ENCODE measurements around the gene HM13.
A peak's percentile ranks its signal among the peaks of the same experiment; 100 is the strongest.
"Not testable (repeated sequence)": the region's sequence is repeated elsewhere in the genome, so short reads cannot be mapped to it uniquely, and the experiment has no call there.

Gene HM13, protein sequence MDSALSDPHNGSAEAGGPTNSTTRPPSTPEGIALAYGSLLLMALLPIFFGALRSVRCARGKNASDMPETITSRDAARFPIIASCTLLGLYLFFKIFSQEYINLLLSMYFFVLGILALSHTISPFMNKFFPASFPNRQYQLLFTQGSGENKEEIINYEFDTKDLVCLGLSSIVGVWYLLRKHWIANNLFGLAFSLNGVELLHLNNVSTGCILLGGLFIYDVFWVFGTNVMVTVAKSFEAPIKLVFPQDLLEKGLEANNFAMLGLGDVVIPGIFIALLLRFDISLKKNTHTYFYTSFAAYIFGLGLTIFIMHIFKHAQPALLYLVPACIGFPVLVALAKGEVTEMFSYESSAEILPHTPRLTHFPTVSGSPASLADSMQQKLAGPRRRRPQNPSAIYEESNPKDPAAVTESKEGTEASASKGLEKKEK

GRCh38 chr20:31514154-31515071, at the start of gene HM13:
TSS of gene HM13 (plus strand) at chr20:31514442. CDS start at chr20:31514552, 110 bp downstream.
- DNase-seq, result peak; percentile 92

DNA sequence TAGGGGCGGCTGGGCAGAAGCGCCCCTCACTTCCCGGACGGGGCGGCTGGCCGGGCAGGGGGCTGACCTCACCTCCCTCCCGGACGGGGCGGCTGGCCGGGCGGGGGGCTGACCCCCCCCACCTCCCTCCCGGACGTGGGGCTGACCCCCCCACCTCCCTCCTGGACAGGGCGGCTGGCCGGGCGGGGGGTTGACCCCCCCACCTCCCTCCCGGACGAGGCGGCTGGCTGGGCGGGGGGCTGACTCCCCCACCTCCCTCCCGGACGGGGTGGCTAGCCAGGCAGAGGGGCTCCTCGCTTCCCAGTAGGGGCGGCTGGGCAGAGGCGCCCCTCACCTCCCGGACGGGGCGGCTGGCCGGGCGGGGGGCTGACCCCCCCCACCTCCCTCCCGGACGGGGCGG, 43.3 kb upstream of the HM13 start:
- DNase-seq, result not testable (repeated sequence)

- no peak for DNase-seq
These were observed 41.6 kb upstream of the HM13 start for GRCh38 chr20:31472395-31473330.

DNA sequence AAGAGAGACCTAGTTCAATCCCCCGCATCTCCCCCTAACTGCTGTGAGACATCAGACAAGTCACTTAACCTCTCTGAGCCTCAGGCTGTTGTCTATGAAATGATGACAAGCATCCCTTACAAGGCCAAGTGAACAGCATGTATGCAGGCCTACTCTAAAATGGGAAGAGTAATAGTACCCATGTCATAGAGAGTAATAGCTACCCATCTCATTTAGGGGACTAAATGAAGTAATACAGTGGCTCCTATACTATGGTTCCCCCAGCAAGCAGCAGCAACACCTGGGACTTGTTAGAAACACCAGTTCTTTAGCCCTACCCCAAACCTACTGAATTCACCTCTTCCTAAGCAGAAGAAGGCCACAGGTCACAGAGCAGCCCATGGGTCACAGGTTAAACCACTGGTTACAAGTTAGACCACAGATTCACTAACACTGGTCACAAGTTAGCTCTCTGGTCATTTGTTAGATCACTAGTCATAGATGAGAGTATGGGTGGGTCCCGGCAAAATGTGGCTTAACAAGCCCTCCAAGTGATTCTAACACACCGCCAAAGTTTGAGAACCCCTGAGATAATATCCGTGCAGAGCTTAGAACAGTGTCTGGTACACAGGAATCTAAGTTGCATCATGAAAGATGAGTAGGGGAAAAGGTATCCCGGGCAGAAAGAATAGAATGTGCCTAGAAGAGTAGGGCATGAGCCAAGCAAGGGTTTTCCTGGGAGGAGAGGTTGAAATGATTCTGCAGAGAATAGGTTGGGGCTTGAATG, 40.7 kb upstream of the HM13 start:
- DNase-seq, result no peak

DNA sequence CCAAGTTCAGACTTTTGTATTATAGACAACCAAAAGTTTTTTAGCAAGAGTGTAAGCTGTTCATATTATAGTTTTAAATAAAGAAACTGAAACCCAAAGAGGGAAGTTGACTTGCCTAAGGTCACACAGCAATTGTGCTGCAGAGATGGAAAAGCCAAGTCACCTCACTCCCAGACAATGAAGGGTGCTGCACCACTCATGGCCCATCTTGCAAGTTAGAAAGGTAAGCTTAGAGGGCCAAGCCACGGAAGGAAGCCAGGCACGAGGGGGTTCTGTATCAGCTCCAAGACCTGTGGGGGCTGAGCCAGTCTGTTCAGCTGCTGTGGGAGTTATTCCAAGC, 40.2 kb upstream of the HM13 start:
- DNase-seq, result no peak

GRCh38 chr20:31474758-31475427, 39.3 kb upstream of the HM13 start, which contains the start of the genes DEFB124 and REM1:
TSS of gene DEFB124 (minus strand) at chr20:31475127. CDS start at chr20:31473013, 2,114 bp downstream.
TSS of gene REM1 (plus strand) at chr20:31475288. CDS start at chr20:31476446, 1,158 bp downstream.
- DNase-seq, result no peak

DNA sequence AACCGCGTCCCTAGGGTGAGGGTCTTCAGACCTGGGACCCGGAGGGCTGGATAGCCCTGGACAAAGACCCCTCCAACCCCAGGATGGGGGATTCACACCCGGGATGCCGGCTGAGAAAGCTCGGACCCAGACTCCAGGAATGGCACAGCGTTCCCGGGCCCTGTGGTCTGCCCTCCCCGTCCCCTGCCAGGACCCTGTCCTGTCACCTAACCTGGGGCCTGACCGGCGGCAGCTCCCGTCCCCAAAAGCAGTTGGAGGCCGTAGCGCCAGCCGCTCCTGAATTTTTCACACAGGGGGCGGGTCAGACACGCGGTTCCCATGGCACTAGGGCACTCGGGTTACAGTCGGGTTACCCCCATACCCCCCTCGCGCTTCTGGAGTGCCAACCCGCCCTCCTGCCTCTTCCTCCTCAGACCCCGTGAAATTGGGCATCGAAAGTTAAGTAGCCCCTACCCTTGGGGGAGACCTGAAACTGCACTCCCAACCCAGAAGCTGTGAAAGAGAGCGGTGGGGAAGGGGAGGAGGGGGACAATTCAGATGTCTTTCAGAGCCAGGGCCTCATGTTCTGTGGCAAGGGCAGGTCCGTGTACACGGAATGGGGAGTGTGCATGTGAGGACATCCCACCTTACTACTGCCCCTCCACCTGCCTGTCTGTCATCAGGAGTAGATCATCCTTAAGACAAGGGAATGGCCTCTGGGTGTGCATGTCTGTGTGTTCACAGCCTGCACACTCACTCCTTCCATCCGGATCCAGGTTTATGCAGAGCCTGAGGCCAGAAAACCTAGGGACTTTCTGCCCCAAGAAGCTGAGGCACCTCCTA, 38.6 kb upstream of the HM13 start:
- DNase-seq, result no peak

- no peak for DNase-seq
These were observed 38.0 kb upstream of the HM13 start for GRCh38 chr20:31476294-31476585.

DNA sequence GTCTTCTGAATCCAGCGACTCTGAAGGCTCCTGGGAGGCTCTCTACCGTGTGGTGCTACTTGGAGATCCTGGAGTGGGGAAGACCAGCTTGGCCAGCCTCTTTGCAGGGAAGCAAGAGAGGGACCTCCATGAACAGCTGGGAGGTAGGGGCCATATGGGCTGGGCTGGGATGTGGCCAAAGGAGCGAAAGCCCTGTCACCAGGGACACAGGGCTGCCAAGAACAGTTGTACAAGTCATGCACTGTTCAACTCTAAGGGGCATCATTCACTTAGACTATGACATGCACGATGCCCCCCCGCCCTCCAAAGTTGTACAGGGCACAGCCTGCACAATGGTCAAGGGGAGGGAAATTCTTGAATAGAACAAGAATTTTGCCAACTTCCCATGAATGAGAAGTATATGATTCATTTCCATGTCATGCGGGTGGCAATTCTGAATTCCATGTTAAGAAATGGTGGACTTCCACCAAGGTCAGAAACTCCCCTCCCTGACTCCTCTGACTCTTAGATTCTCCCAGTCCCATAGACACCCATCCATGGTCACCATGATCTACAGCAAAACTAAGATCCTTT, 37.5 kb upstream of the HM13 start:
- DNase-seq, result no peak

GRCh38 chr20:31484001-31484400, 30.2 kb upstream of the HM13 start:
- DNase-seq, result peak; percentile 41

DNA sequence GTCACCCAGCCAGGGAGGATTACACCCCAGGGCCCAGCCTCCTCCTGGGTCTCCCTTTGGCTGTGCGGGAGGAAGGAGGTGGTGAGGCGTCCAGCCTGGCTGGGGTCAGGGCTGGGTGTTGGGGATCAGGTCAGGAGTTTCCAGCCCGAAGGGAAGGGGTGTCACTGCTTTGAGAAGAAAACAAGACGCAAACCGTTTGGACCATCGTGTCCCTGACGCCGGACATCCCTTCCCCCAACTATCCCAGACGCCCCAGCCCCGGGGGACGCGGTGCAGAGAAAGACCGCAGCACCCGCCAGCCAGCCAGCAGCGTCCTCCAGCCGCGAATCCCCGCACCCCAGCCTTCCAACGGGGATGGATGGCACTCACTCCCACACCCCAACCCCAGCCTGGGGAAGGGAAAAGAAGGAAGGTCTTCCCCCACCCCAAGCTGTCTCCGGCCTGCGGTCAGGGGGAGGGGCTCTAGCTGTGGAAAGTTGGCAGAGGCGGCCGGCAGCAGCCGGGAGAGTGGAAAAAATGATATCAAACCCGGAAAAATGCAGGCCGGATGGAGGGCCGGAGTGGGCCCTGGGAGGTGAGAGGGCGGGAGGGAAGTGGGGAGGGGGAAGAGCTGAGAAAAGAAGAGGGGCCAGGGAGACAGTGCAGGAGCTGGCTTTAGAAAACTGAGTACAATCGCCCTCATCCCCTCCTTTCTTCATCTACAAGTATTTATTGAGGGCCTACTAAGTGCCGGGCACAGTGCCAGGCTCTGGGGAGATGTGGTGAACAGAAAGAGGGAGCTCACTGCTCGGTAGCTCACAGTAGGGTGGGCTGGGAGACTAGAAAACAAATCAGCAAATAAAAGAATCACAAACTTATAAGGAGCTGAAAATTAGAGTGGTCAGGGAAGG, 28.5 kb upstream of the HM13 start:
- DNase-seq, result peak; percentile 33

DNA sequence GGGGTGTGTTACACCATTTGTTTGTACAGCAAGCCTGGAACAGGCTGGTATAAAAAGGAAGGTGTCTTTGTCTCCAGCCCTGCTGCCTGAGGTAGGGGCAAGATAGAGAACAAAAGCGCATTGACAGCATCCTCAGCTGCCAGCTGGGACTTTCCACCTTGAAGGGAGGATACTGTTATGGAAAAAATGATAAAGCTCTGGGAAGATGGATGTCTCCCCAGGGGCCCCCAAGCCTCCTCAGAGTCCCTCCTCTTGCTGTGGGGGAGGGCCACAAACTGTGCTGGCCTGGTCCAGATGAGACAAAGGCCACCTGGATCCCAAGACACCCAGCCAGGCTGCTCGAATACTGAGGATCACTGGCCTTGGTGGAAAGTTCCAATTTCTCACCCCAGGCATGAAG, 26.1 kb upstream of the HM13 start:
- DNase-seq, result no peak

- no peak for DNase-seq
These were observed 25.1 kb upstream of the HM13 start for GRCh38 chr20:31489152-31489551.

- no peak for DNase-seq
These were observed 23.5 kb upstream of the HM13 start for GRCh38 chr20:31490752-31491151.

DNA sequence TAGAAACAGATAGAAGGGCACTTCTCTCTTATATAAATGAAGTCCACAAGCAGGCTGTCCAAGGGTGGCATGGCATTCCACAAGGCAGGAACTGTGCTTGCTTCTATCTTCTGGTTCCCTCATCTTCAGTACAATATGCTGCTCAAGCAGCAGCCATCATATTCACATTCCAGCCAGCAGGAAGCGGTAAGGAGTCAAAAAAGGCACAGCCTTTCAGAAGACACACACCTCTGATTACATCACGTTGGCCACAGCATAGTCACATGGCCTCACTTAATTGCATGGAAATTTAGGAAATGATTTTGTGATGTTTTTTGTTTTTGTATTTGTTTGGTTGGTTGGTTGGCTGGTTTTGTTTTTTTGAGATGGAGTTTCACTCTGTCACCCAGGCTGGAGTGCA, 20.1 kb upstream of the HM13 start:
- DNase-seq, result no peak

GRCh38 chr20:31496761-31497295, 17.4 kb upstream of the HM13 start:
- DNase-seq, result no peak

- DNase-seq, result no peak
These were observed 16.3 kb upstream of the HM13 start for GRCh38 chr20:31497838-31498540.

GRCh38 chr20:31500527-31500926, 13.7 kb upstream of the HM13 start:
- no peak for DNase-seq
